OCI-LY7 (cell line): ENCODE data around the gene WDR70. TPM values are rescaled to one million over a fixed set of nuclear protein-coding genes. Genes with fewer than 3 reads are reported as not detected.
"Not testable (repeated sequence)": the region's sequence is repeated elsewhere in the genome, so short reads cannot be mapped to it uniquely, and the experiment has no call there.

Source experiments
- Bru-seq: library from RNA; stranded (reverse); fragments of 400-500 nt; gene quantifications from one replicate; lab custom pipeline; 2021; lab: Mats Ljungman, UMichigan
- BruChase-seq, 2 experiments: library from RNA; stranded (reverse); fragments of 400-500 nt; gene quantifications; one replicate each; lab custom pipeline; 2021; lab: Mats Ljungman, UMichigan
- BruUV-seq: library from RNA; stranded (reverse); fragments of 400-500 nt; replicated peaks from 2 replicates; lab custom pipeline; 2021; lab: Mats Ljungman, UMichigan
- CTCF ChIA-PET: fragments of 300-600 bp; sonication (Branson Sonifier 250); formaldehyde crosslinking; loops from one replicate; lab custom pipeline; 2022; ENCODE audit warnings: antibody characterized with exemption; ENCODE audit not compliant: unreplicated experiment; lab: Charles Lee
- POLR2A ChIA-PET: fragments of 300-600 bp; sonication (Branson Sonifier 250); formaldehyde crosslinking; loops from one replicate; lab custom pipeline; 2022; ENCODE audit warnings: antibody characterized with exemption; lab: Charles Lee
- DNase-seq: peaks from one replicate; pipeline ENCODE4 v3.0.0-alpha.2; 2015; ENCODE audit warnings: low spot score
- H2AFZ ChIP-seq: fragments of 200-600 bp; sonication (generic), shearing (Covaris generic); 2 replicates; pipeline ENCODE4 v1.6.1; 2014; ENCODE audit warnings: mild to moderate bottlenecking, antibody characterized with exemption, low read length, moderate library complexity
- H3K27ac ChIP-seq: fragments of 200-600 bp; sonication (generic); 2 replicates; pipeline ENCODE4 v1.5.1; 2014; ENCODE audit warnings: mixed run types, low read depth, mild to moderate bottlenecking, moderate library complexity, low read length, inconsistent platforms; ENCODE audit not compliant: poor library complexity, severe bottlenecking
- H3K36me3 ChIP-seq: fragments of 200-600 bp; sonication (generic); 2 replicates; pipeline ENCODE4 v1.6.1; 2014; ENCODE audit warnings: mild to moderate bottlenecking, antibody characterized with exemption, low read length, moderate library complexity, mixed read lengths; ENCODE audit not compliant: insufficient read depth
- H3K4me1 ChIP-seq: fragments of 200-600 bp; sonication (generic); 2 replicates; pipeline ENCODE4 v1.5.1; 2014; ENCODE audit warnings: mild to moderate bottlenecking, low read length; ENCODE audit not compliant: insufficient read depth, poor library complexity, severe bottlenecking
- H3K4me2 ChIP-seq: fragments of 200-600 bp; sonication (generic); 2 replicates; pipeline ENCODE4 v1.6.1; 2014; ENCODE audit warnings: mild to moderate bottlenecking, low read length
- H3K4me3 ChIP-seq: fragments of 200-600 bp; sonication (generic); 2 replicates; pipeline ENCODE4 v1.5.1; 2014; ENCODE audit warnings: mild to moderate bottlenecking, low read depth, low read length; ENCODE audit not compliant: poor library complexity, severe bottlenecking
- H3K79me2 ChIP-seq: fragments of 200-600 bp; sonication (generic); 2 replicates; pipeline ENCODE4 v1.6.1; 2016; ENCODE audit warnings: low read depth, mild to moderate bottlenecking, low read length, moderate library complexity, mixed read lengths; ENCODE audit not compliant: insufficient read depth
- H3K9me2 ChIP-seq: fragments of 200-600 bp; sonication (generic); 2 replicates; pipeline ENCODE4 v1.6.1; 2016; ENCODE audit warnings: mild to moderate bottlenecking, low read length, mixed read lengths; ENCODE audit not compliant: insufficient read depth
- H3K9me3 ChIP-seq: fragments of 200-600 bp; sonication (generic); 2 replicates; pipeline ENCODE4 v1.6.1; 2014; ENCODE audit warnings: mild to moderate bottlenecking, mixed run types, low read length, mixed read lengths
- H4K20me1 ChIP-seq: fragments of 200-600 bp; sonication (generic); 2 replicates; pipeline ENCODE4 v1.6.1; 2014; ENCODE audit warnings: mild to moderate bottlenecking, antibody characterized with exemption, low read length, moderate library complexity, mixed read lengths; ENCODE audit not compliant: insufficient read depth
- intact Hi-C: fragments of 100-400 bp; cut with micrococcal nuclease; formaldehyde crosslinking; loops from one replicate; pipeline ENCODE4 v1.10.0; 2022; ENCODE audit not compliant: unreplicated experiment
- long read RNA-seq: library from polyadenylated mRNA; stranded (forward); transcript quantifications from one replicate; pipeline ENCODE4 v2.0.0, GENCODE V29; 2022
- total RNA-seq, 2 experiments: library from RNA; depleted of rRNA in 1 of 2; stranded (reverse); fragments of >200 nt in 1 of 2; shearing (Covaris generic) in 1 of 2; gene quantifications; 2 replicates each; pipeline ENCODE4 v1.2.3, GENCODE V29; 2014 to 2022
- TF ChIP-seq, protein P1 (sequence below): fragments of 200-600 bp; sonication (generic); conservative IDR thresholded peaks from 2 replicates; pipeline ENCODE4 v1.5.1; 2014; ENCODE audit warnings: mild to moderate bottlenecking, antibody characterized with exemption, low read length, moderate library complexity, mixed read lengths

The WDR70 gene
- total RNA-seq (2014; rRNA removed; shearing (Covaris generic)) (20.8 and 26.2 TPM in 2 replicates), total RNA-seq (2022) (35.4 and 37.8 TPM in 2 replicates), Bru-seq, nascent RNA (percentile 73 among the genes with signal in this experiment), BruChase-seq, experiment 1, labeled RNA remaining after a 6-hour chase (percentile 61 among the genes with signal in this experiment), BruChase-seq, experiment 2, labeled RNA remaining after a 2-hour chase (percentile 60 among the genes with signal in this experiment)
- long read RNA-seq, transcript WDR70-201 (18 exons, 2,983 nt), result major isoform, 18 of 30 reads
- long read RNA-seq, partial matches to known transcripts, result 5 of 30 reads
- long read RNA-seq, other reads (novel, unspliced or antisense), result 7 of 30 reads

- peak within 1 kb of the TSS; percentile 96 for H3K4me3 ChIP-seq
- TF ChIP-seq, protein P1, sequence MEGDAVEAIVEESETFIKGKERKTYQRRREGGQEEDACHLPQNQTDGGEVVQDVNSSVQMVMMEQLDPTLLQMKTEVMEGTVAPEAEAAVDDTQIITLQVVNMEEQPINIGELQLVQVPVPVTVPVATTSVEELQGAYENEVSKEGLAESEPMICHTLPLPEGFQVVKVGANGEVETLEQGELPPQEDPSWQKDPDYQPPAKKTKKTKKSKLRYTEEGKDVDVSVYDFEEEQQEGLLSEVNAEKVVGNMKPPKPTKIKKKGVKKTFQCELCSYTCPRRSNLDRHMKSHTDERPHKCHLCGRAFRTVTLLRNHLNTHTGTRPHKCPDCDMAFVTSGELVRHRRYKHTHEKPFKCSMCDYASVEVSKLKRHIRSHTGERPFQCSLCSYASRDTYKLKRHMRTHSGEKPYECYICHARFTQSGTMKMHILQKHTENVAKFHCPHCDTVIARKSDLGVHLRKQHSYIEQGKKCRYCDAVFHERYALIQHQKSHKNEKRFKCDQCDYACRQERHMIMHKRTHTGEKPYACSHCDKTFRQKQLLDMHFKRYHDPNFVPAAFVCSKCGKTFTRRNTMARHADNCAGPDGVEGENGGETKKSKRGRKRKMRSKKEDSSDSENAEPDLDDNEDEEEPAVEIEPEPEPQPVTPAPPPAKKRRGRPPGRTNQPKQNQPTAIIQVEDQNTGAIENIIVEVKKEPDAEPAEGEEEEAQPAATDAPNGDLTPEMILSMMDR, result peak; percentile 78
- H3K79me2 ChIP-seq, H3K9me2 ChIP-seq, H3K36me3 ChIP-seq, H3K4me1 ChIP-seq, BruUV-seq, H4K20me1 ChIP-seq, H3K9me3 ChIP-seq, H3K27ac ChIP-seq, intact Hi-C loops: not testable (repeated sequence)
- CTCF ChIA-PET, result interaction anchor here (0.6 to 0.7 kb wide), 2 partner anchors 8 to 175 kb away, joined by 3 read pairs; partner anchors contain the start of gene NUP155
- peak within 1 kb of the TSS; percentile 83; the same call in 1 of the 2 replicates for H2AFZ ChIP-seq
- H3K4me2 ChIP-seq, result peak within 1 kb of the TSS; percentile 92
- POLR2A ChIA-PET, result interaction anchor here (0.7 to 3.7 kb wide), 9 partner anchors 9 to 360 kb away, joined by 3 to 34 read pairs (median 4); partner anchors contain the start of gene NUP155
- DNase-seq, result peak; percentile 90
These were observed at the start of gene WDR70 for GRCh38 chr5:37379100-37379628. Gene WDR70, plus strand, starts transcription at chr5:37379318. Its CDS starts 50 bp downstream, at chr5:37379368.

GRCh38 chr5:37334754-37335153 lies 44.4 kb upstream of the WDR70 start:
- intact Hi-C loops, H4K20me1 ChIP-seq, DNase-seq, H3K4me1 ChIP-seq, BruUV-seq, H2AFZ ChIP-seq, H3K79me2 ChIP-seq, H3K4me3 ChIP-seq, CTCF ChIA-PET, H3K27ac ChIP-seq, H3K4me2 ChIP-seq, H3K9me2 ChIP-seq, H3K9me3 ChIP-seq: not testable (repeated sequence)
- H3K36me3 ChIP-seq, result peaks cover 89% of the 10 kb centered on the region
- POLR2A ChIA-PET, result interaction anchor here (0.6 kb wide), 1 partner anchor 36 kb away, joined by 4 read pairs; the partner anchor contains the start of gene NUP155

GRCh38 chr5:37342741-37343140 lies 36.4 kb upstream of the WDR70 start:
- H3K4me3 ChIP-seq, POLR2A ChIA-PET, H4K20me1 ChIP-seq, BruUV-seq, H3K4me2 ChIP-seq, H3K9me2 ChIP-seq, intact Hi-C loops, H3K4me1 ChIP-seq, DNase-seq, H3K27ac ChIP-seq, H3K9me3 ChIP-seq, H2AFZ ChIP-seq, CTCF ChIA-PET, H3K79me2 ChIP-seq: not testable (repeated sequence)
- H3K36me3 ChIP-seq, result peaks cover 89% of the 10 kb centered on the region
